Activated naive CD4-positive, alpha-beta T cell treated with Interleukin-2 at 50 U/mL for 16 hours (primary cell): ENCODE data around the gene CCDC91.
"Not testable (repeated sequence)": the region's sequence is repeated elsewhere in the genome, so short reads cannot be mapped to it uniquely, and the experiment has no call there.

Source experiments
- DNase-seq: peaks from one replicate; pipeline ENCODE4 v3.0.0-alpha.2; 2020

The CCDC91 gene

DNA sequence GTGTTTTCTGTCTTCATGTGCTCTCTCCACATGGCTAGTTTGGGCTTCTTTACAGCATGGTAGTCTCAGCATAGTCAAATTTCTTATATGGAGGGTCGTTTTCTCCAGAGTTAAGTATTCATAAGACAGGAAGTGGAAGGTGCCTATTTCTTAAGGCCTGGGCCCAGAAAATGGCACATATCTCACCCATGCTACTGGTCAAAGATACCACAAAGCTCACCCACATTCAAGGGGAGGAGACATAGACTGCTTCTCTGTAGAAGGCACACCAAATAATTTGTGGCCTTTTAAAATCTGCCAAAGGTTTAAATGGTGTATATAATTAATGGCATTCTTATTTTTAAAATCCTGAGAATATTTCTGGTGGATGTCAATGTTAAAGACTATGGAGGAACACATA, 44.8 kb downstream of the CCDC91 start:
- no peak for DNase-seq

- DNase-seq = no peak
These were observed 45.7 kb downstream of the CCDC91 start for GRCh38 chr12:28235985-28236384.

DNA sequence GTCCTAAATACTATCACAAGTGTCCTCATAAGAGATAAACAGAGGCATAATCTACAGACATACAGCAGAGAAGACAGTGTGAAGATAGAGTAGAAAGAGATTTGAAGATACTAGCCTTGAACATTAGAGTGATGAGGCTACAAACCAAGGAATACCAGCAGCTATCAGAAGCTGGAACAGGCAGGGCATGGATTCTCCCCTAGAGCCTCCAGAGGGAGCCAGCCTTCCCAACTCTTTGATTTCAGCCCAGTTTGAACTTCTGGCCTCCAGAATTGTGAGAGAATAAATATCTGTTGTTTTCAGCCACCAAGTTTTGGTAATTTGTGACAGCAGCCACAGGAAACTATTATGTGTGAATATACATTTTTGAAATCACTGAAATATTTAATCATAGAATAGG, 47.2 kb downstream of the CCDC91 start:
- no peak for DNase-seq

- DNase-seq = no peak
These were observed 49.7 kb downstream of the CCDC91 start for GRCh38 chr12:28239918-28240317.

- DNase-seq = no peak
These were observed 50.6 kb downstream of the CCDC91 start for GRCh38 chr12:28240853-28241252.

DNA sequence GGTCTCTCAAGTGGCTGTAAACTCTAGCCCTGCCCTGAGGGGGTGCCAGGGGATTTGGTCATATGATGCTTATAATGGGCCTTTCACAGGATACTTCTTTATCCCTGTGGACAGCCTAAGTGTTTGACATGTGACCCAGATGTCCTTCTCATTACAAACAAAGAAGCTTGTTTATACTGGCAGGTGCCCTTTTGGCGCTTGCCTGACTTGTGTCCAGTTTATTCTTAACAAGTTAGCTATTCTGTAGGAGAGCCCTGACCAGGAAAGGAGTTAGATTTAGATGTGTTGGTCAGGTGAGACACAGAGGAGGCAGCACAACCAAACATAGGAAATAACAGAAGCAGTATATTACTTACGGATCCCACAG, 51.9 kb downstream of the CCDC91 start:
- no peak for DNase-seq

DNA sequence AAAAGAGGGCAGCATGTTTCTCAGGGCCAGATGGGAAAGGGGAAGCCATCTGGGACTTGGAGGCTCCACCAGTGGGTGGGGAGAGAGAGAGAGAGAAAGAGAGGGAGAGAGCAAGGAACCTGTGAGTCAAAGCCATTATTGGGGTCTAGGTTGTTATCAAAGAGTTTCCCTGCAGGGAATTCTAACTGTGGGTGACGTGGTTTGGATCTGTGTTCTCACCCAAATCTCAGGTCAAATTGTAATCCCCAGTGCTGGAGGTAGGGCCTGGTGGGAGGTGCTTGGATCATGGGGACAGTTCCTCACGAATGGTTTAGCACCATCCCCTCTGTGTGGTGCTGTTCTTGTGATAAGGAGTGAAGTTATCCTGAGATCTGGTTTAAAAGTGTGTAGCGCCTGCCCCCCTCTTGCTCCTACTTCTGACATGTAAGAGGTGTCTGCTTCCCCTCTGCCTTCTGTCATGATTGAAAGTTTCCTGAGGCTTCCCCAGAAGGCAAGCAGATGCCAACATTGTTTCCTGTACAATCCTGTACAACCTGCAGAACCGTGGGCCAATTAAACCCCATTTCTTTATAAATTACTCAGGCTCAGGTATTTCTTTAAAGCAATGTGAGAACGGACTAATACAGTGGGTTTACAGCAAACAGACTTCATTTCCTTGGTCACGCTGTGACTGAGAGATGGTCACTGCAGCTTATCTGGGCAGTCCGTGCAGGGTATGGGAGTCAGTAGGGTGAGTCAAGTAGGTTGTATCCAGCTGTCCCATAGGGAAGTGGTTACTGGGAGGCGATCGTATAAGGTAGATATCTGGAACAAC, 52.4 kb downstream of the CCDC91 start:
- no peak for DNase-seq

DNA sequence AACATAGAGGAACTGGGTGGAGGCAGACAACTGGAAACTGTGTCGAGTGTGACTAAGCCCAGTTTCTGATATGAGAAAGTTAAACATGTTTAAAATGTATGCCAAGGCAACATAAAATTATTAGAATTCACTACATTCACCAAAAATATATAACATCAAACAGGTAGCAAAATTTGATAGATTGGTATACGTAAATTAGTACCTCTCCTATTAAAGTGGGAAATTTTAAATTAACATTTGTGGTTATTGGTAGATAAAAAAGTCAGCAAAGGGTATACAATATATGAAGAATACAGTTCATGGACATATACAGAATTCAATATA, 53.0 kb downstream of the CCDC91 start:
- DNase-seq = no peak

GRCh38 chr12:28247806-28248205, 57.5 kb downstream of the CCDC91 start:
- no peak for DNase-seq

- DNase-seq = no peak
These were observed 58.4 kb downstream of the CCDC91 start for GRCh38 chr12:28248555-28249145.

DNA sequence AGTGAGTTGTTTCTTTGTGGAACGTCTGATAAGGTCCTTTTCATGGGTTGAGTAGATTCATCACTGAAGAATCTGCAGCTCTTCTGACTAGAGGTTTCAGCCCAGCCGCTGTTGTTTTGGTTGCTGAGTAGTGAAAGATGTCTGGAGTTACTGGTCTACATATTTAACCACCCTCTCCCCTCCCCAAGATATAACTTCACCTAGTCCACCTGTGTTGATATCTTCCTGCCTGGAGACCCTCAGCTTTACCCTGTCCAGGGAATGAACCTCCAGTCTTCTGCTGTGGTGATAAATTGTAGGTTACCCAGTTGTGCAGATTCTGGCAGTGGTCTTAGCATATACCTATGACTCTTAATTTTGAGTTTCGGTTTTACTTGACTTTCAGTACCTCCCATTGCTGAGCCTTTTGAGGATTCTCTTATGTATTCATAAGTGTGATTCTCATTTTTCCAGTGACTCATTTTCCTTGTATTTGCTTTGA, 62.9 kb downstream of the CCDC91 start:
- peak; percentile 57 for DNase-seq

GRCh38 chr12:28257411-28257810, 67.2 kb downstream of the CCDC91 start:
- no peak for DNase-seq

GRCh38 chr12:28258998-28259397, 68.7 kb downstream of the CCDC91 start:
- no peak for DNase-seq

DNA sequence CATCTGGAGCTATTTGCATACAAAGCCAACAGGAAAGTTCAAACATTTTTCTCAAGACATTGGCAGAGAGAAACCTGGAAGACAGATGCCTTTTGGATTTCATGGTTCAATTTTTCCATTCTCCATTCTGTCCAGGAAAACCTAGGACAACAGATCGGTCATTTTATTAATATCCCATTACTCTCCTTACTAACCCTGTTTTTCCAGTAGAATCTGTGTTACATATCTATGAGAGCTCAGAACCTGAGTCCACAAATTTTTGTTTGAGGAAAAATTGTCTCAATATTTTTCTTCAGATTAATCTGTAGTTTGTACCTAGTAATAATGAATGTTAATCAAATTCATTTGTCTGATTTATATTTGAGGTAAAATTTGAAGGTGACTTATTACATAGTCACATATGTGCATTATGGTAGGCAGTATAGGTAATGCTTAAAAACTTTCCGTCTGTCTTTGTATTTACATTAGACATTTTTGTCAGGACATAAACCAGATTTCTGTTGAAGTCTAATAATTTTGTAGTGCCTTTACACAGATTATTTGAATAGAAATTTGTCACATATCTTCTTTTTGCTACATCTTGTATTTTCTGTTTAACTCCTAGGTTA, 75.3 kb downstream of the CCDC91 start:
- DNase-seq = no peak

- DNase-seq = not testable (repeated sequence)
These were observed 77.8 kb downstream of the CCDC91 start for GRCh38 chr12:28267920-28268607.

- no peak for DNase-seq
These were observed 78.5 kb downstream of the CCDC91 start for GRCh38 chr12:28268608-28269229.

DNA sequence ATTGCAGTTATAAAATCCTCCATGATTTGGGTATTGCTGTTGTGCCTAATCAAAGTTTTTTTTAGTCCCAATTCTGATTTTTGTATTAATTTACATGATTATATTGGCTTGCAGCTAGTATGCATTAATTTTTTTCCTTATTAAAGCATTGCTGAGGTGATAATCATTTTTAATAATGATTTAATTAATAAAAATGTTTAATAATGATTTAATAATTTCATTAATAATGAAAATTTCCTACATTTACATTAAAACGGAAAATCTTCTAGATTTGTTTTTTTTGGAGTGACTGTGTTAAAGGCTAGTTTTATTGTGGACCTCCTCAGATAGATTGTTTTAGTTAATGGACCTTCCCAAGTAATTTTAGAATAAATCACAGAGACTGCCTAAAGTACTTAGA, 79.6 kb downstream of the CCDC91 start:
- DNase-seq = no peak

DNA sequence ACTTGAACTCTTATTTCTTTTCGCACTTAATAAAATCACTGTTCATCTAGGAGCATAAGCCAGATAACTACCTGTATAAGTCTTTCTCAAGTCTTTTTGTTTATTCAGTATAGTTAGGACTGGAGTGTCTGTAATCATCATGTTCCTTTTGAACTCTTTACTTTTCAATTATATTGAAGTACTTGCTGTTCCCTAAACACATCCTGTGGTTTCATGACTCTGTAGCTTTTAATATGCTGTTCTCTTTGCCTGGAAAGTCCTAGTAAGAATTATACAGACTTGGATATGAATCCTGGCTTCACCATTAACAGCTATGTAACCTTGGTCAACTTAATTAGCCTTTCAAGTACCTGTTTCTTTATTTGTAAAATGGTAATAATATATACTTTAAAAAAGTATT, 88.2 kb downstream of the CCDC91 start:
- DNase-seq = no peak

DNA sequence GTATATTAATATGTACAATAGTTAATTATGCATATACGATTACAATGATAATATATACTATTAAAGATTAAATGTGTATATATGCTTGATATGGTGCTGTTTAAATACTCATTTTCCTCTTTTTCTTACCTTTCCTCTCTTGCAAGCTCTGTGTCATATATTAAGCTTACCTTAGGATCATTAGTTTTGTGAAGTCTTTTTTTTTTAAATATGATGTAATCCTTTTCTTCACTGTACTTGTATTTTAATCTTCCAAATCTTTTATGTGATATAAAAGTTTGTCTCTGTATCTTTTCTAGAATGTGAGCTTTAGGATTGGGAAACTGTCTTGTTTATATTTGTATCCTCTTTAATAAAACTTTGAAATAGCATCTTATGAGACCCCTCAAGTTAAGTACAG, 88.7 kb downstream of the CCDC91 start:
- no peak for DNase-seq

- no peak for DNase-seq
These were observed 96.1 kb downstream of the CCDC91 start for GRCh38 chr12:28286352-28286751.

- no peak for DNase-seq
These were observed 100.0 kb downstream of the CCDC91 start for GRCh38 chr12:28290262-28290661.

DNA sequence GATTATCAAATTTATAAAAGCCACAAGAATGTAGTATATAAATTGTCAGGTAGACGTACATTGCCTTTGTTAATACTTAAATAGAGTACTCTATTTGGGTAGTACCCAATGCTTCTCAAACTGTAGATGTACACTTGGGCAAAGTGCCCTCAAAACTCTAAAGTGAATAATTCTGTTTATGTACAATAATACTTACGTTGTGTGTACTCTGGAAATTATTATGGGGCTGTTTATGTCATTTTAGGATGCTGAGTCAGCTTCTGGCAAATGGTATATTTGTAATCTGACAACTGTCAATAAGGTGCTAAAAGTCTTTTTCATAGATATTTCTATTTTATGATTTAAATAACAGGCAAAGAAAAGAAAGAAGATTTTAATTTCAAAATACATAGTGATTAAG, 102.4 kb downstream of the CCDC91 start:
- no peak for DNase-seq

- DNase-seq = no peak
These were observed 104.0 kb downstream of the CCDC91 start for GRCh38 chr12:28294300-28294699.
